ENCODE results near the gene GGCT.

The GGCT gene

DNA sequence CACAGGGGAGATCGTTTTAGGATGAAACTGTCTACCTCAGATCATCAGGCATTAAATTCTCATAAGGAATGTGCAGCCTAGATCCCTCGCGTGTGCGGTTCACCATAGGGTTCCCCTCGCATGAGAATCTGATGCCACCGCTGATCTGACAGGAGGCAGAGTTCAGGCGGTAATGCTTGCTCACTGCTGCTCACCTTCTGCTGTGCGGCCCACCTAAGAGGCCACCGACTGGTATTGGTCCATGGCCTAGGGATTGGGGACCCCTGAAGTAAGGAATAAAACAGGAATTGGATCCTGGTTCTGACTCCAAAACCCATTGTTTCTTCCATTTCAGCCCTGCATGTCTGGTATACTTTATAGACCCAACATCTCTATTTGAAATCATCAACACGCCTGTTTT, 30.1 kb downstream of the GGCT start:
- no peak for TF ChIP-seq PAX5 (IDR thresholded peaks at IDR 0.05; ENCODE audit: insufficient read depth, low read length, severe bottlenecking)
- TF ChIP-seq POLR2A (IDR thresholded peaks at IDR 0.05; ENCODE audit: low read depth, low read length) = no peak
- no peak for TF ChIP-seq TAF1 (IDR thresholded peaks at IDR 0.05; ENCODE audit: low read depth, low read length)
- TF ChIP-seq SPI1 (IDR thresholded peaks at IDR 0.05; ENCODE audit: low read depth, low read length) = no peak
- no peak for TF ChIP-seq POU2F2 (IDR thresholded peaks at IDR 0.05; ENCODE audit: low read depth, low read length)
- DNase-seq (ENCODE audit: insufficient read length, low spot score) = no peak
- FAIRE-seq = no peak

DNA sequence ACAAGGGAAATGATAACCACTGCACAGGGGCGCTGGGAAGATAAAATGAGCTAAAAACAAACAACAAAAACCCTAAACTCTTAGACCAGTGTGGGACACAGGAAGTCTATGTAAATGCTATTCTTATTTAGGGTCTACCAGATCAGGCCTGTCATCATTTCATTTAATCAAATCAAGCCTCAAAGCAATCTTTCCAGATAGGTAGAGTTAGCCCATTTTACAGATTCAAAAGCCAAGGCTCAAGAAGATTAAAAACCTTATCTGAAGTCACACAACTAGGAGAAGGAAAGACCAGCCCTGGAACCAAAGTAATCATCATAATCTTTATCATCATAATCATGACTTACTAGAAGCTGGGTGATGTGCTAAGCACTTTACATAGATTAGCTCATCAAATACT, 30.7 kb downstream of the GGCT start:
- FAIRE-seq (no peak), DNase-seq (ENCODE audit: insufficient read length, low spot score) (no peak)
- no peak for TF ChIP-seq POLR2A (IDR thresholded peaks at IDR 0.05; ENCODE audit: low read depth, low read length)
- no peak for TF ChIP-seq POU2F2 (IDR thresholded peaks at IDR 0.05; ENCODE audit: low read depth, low read length)
- TF ChIP-seq POLR2AphosphoS5 (IDR thresholded peaks at IDR 0.05; ENCODE audit: low read depth, low read length) = no peak
- no peak for TF ChIP-seq TAF1 (IDR thresholded peaks at IDR 0.05; ENCODE audit: low read depth, low read length)
- no peak for TF ChIP-seq SPI1 (IDR thresholded peaks at IDR 0.05; ENCODE audit: low read depth, low read length)
- no peak for TF ChIP-seq PAX5 (IDR thresholded peaks at IDR 0.05; ENCODE audit: insufficient read depth, low read length, severe bottlenecking)

DNA sequence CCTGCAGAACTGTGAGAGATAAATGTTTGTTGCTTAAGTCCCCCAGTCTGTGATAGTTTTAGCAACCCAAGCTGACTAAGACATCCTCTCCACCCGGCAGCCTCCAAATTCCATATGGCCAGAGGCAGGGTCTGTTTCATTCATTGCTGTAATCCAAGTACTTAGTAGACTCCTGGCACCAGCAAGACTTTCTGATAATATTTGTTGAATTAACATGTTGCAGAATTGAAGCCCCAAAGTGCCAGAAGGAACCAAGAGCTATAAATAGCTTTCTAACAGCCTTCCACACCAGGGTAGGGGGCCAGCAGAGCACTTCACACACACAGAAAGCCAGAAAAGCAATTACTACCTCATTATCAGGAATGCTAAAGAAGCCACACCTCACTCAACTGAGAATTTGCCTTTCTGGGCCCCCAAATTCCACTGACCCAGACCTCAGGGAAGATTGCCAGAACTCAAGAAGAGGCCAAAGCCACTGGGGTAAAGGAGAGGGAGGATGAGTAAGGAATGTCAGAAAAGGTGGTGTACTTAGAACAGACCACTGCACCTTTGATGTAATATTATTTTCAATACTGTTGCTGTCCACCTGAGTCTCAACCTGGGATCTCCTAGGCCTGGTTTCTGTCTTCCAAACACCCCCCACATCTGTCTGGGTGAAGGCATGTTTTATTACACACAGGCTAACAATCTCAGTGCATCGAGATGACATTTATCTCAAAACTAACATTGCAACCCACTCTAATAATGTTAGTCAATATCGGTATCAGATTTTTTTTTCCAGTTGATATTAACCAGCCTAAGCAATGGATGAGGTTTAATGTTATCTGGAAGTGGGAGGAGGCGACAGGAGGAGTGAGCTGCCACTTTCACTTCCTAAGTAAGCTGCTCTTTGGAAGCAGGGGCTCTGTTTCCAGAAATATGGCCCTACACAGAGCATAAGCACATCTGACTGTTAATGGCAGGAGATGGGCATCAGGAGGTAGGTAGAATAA, 31.5 kb downstream of the GGCT start:
- no peak for DNase-seq (ENCODE audit: insufficient read length, low spot score)
- no peak for FAIRE-seq
- TF ChIP-seq TAF1 (IDR thresholded peaks at IDR 0.05; ENCODE audit: low read depth, low read length) (no peak), POLR2AphosphoS5 (IDR thresholded peaks at IDR 0.05; ENCODE audit: low read depth, low read length) (no peak), SPI1 (IDR thresholded peaks at IDR 0.05; ENCODE audit: low read depth, low read length) (peak; percentile 33; the same call in 1 of the 2 replicates), POU2F2 (IDR thresholded peaks at IDR 0.05; ENCODE audit: low read depth, low read length) (no peak), PAX5 (IDR thresholded peaks at IDR 0.05; ENCODE audit: insufficient read depth, low read length, severe bottlenecking) (no peak), POLR2A (IDR thresholded peaks at IDR 0.05; ENCODE audit: low read depth, low read length) (no peak)

DNA sequence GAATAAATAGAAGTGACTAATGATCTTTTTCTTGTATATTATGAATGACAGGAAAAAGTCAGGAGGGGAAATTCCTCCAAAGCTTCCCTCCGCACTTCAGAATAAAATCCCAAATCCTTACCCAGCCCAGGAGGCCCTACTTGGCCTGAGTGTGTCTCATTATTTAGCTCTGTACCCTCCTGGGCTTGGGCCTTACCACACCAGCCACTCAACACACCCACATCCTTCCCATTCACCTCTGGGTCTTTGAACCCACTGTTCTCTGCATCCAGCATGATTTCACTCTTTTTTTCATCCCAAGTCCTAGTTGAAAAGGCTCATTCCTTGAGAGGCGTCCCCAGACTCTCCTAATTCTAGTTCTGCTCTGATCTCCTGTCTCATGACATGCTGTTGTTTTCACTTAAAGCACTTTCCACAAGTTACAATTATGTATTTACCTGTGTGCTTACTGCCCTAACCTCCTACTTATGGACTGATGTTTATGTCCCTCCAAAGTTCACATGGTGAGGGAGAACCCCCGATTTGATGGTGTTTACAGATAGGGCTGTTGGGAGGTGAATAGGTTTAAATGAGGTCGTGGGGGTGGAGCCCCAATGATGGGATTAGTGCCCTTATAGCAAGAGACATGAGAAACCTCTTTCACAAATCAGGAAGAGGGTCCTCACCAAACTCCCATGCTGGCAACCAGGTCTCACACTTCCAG, 32.4 kb downstream of the GGCT start:
- no peak for TF ChIP-seq PAX5 (IDR thresholded peaks at IDR 0.05; ENCODE audit: insufficient read depth, low read length, severe bottlenecking)
- no peak for TF ChIP-seq POLR2AphosphoS5 (IDR thresholded peaks at IDR 0.05; ENCODE audit: low read depth, low read length)
- no peak for TF ChIP-seq POLR2A (IDR thresholded peaks at IDR 0.05; ENCODE audit: low read depth, low read length)
- no peak for TF ChIP-seq POU2F2 (IDR thresholded peaks at IDR 0.05; ENCODE audit: low read depth, low read length)
- no peak for TF ChIP-seq TAF1 (IDR thresholded peaks at IDR 0.05; ENCODE audit: low read depth, low read length)
- TF ChIP-seq SPI1 (IDR thresholded peaks at IDR 0.05; ENCODE audit: low read depth, low read length) = no peak
- DNase-seq (ENCODE audit: insufficient read length, low spot score) (no peak), FAIRE-seq (no peak)

DNA sequence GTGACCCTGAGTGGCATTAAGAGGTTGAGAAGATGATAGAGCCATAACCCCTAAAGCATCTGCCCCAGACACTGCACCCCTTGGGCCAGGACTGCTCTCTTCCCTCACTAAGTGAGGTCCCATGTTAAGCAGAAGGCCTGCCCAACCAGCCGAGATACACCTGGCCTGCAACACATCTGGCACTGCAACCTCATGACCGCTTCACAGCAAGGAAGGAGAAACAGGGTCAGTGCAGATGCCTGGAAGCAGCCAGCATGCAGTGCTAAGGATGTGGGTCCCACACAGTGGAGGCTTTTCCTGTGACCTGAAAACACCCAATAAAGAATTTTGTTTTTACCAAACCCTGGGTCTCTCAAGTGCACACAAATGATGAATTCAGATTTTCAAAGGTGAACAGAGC, 33.4 kb downstream of the GGCT start:
- DNase-seq (ENCODE audit: insufficient read length, low spot score) (no peak), FAIRE-seq (peak; percentile 5)
- TF ChIP-seq POLR2A (IDR thresholded peaks at IDR 0.05; ENCODE audit: low read depth, low read length) = no peak

DNA sequence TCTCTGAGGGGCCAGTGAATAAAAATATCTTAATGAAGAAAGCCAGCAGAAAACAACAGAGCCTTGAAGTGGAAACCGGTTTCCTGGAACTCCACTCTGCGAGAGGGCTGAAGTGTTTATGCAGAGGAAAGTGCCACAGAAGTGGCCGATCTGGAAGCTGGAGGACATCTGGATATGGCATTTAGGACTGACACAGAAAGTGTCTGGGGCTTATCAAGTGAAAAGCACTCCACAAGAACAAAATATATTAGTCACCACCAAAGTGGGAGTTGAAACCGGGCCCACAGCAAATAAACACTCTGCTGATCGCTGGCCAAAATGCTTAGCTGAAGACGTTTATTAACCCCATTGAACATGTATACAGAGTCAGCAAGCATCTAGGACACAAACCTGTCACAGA, 33.9 kb downstream of the GGCT start:
- TF ChIP-seq POLR2A (IDR thresholded peaks at IDR 0.05; ENCODE audit: low read depth, low read length) = no peak
- no peak for TF ChIP-seq PAX5 (IDR thresholded peaks at IDR 0.05; ENCODE audit: insufficient read depth, low read length, severe bottlenecking)
- no peak for TF ChIP-seq POLR2AphosphoS5 (IDR thresholded peaks at IDR 0.05; ENCODE audit: low read depth, low read length)
- TF ChIP-seq POU2F2 (IDR thresholded peaks at IDR 0.05; ENCODE audit: low read depth, low read length) = no peak
- no peak for TF ChIP-seq TAF1 (IDR thresholded peaks at IDR 0.05; ENCODE audit: low read depth, low read length)
- no peak for TF ChIP-seq SPI1 (IDR thresholded peaks at IDR 0.05; ENCODE audit: low read depth, low read length)
- DNase-seq (ENCODE audit: insufficient read length, low spot score) (no peak), FAIRE-seq (no peak)

DNA sequence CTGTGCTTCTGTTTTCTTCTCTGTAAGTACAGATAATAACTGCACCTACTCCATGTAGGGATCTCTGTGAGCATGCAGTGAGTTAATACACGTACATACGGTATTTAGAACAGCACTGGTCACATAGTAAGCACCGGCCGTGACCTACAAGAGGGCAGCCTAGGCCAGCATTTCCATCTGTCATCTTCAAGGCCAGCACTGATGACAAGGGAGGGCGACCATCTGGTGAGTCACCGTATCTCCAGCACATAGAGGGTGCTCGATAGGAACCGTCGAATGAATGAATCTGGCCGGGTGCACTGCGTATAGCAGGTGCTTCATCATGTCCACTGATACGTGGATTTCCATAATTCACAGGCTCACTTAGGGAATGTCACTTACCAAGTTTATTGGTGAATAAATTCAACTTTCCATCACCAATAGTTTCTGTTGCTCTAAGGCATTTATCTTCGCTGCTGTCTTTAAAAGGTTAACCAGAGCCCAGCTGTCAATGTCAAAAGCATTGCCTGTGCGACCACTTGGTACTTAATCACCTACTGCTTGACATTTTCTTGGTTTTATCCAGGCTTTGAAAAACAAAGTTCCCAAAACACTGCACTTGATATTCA, 34.4 kb downstream of the GGCT start:
- no peak for DNase-seq (ENCODE audit: insufficient read length, low spot score)
- TF ChIP-seq POLR2A (IDR thresholded peaks at IDR 0.05; ENCODE audit: low read depth, low read length) = no peak
- TF ChIP-seq PAX5 (IDR thresholded peaks at IDR 0.05; ENCODE audit: insufficient read depth, low read length, severe bottlenecking) = no peak
- TF ChIP-seq POLR2AphosphoS5 (IDR thresholded peaks at IDR 0.05; ENCODE audit: low read depth, low read length) = no peak
- no peak for TF ChIP-seq TAF1 (IDR thresholded peaks at IDR 0.05; ENCODE audit: low read depth, low read length)
- no peak for TF ChIP-seq SPI1 (IDR thresholded peaks at IDR 0.05; ENCODE audit: low read depth, low read length)
- TF ChIP-seq POU2F2 (IDR thresholded peaks at IDR 0.05; ENCODE audit: low read depth, low read length) = no peak
- no peak for FAIRE-seq

DNA sequence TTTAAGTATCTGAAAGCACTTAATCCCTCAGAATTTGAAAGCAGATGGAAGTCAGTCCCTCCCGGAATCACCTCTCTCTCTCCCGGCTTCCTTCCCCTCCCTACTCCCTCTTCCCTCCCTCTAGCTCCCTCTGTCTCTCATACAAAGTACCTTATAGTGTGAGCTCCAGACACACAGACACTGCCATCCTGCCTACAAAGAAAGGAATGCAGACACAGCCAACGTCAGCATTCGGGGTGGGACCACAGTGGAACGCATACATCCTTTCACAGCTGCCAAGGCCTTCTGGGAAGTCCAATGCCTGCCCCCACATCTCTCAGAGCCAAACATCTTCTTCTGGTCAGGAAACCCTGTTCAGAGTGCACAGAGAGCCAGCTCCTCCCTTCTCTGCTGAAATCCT, 35.3 kb downstream of the GGCT start:
- FAIRE-seq (no peak), DNase-seq (ENCODE audit: insufficient read length, low spot score) (no peak)
- TF ChIP-seq SPI1 (IDR thresholded peaks at IDR 0.05; ENCODE audit: low read depth, low read length) = no peak
- TF ChIP-seq POU2F2 (IDR thresholded peaks at IDR 0.05; ENCODE audit: low read depth, low read length) = no peak
- no peak for TF ChIP-seq POLR2A (IDR thresholded peaks at IDR 0.05; ENCODE audit: low read depth, low read length)
- no peak for TF ChIP-seq TAF1 (IDR thresholded peaks at IDR 0.05; ENCODE audit: low read depth, low read length)
- TF ChIP-seq POLR2AphosphoS5 (IDR thresholded peaks at IDR 0.05; ENCODE audit: low read depth, low read length) = no peak
- no peak for TF ChIP-seq PAX5 (IDR thresholded peaks at IDR 0.05; ENCODE audit: insufficient read depth, low read length, severe bottlenecking)

DNA sequence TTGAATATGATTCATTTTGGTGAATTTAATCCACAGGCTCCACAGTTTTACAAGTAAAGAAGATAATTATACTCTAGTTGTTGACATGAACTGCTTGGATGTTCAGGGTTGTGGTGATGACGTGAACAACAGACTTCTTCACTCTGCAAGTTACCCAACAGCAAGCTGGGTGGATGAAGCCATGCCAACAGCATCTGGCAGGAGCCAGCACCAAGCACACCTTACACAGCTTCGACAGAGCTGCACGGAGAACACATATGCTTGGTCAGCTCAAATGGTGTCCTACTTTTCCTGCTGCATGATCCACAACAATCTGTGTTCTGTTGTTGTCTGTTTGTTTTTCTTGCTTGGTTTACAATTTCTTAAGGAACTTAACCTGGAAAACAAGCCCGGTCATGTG, 35.8 kb downstream of the GGCT start:
- no peak for FAIRE-seq
- no peak for DNase-seq (ENCODE audit: insufficient read length, low spot score)
- no peak for TF ChIP-seq POU2F2 (IDR thresholded peaks at IDR 0.05; ENCODE audit: low read depth, low read length)
- no peak for TF ChIP-seq POLR2A (IDR thresholded peaks at IDR 0.05; ENCODE audit: low read depth, low read length)
- TF ChIP-seq TAF1 (IDR thresholded peaks at IDR 0.05; ENCODE audit: low read depth, low read length) = no peak
- no peak for TF ChIP-seq PAX5 (IDR thresholded peaks at IDR 0.05; ENCODE audit: insufficient read depth, low read length, severe bottlenecking)
- no peak for TF ChIP-seq SPI1 (IDR thresholded peaks at IDR 0.05; ENCODE audit: low read depth, low read length)
- no peak for TF ChIP-seq POLR2AphosphoS5 (IDR thresholded peaks at IDR 0.05; ENCODE audit: low read depth, low read length)
